Measurements from ENCODE around the gene PEPD. TPM values are rescaled to one million over a fixed set of nuclear protein-coding genes. Genes with fewer than 3 reads are reported as not detected.

PEPD gene
- total and polyA plus RNA-seq, 2 of the 4 experiments (the other 2 are of a cell fraction): 36.7 to 88.4 TPM

DNA sequence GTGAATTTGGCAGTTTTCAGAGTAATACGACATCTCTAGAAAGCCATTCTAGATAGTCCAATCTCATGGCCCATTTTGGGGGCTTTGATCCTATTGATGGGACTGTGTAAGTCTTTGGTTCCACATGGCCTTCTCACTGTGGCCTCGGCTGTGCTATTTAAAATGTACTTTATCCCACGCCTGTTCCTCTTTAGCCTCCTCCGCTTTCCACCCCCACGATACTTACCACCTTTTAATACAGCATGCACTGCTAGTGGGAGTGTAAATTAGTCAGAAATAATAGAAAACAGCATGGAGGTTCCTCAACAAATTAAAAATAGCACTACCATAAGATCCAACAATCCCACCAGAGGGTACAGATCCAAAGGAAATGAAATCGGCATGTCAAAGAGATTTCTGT lies 176.4 kb downstream of the PEPD start:
- Histone ChIP-seq H3K4me2 (ENCODE audit: low read depth, low read length) (no peak overlapping the region), H2BK15ac (ENCODE audit: low read depth, low read length) (no peak overlapping the region), H4K20me1 (ENCODE audit: insufficient read depth, low read length) (no peaks in the 10 kb centered on the region), H3K79me1 (ENCODE audit: low read depth in 1 of 2, low read length in 2 of 2) (no peaks in the 10 kb centered on the region), H2BK5ac (ENCODE audit: low read depth, low read length, poor library complexity, severe bottlenecking) (no peak overlapping the region), H3K56ac (ENCODE audit: extremely low read depth, insufficient read depth, low read length) (no peak overlapping the region), H3K9ac (ENCODE audit: low read depth, low read length) (no peak overlapping the region), H3K27me3 (ENCODE audit: control insufficient read depth, insufficient read depth, low read length) (peaks cover 6% of the 10 kb centered on the region), H3K18ac (ENCODE audit: low read depth, low read length) (no peak overlapping the region), H4K8ac (ENCODE audit: low read depth in 2 of 2, low read length in 2 of 2) (no peak overlapping the region), H2BK120ac (ENCODE audit: low read depth, low read length) (no peak overlapping the region), H3K4me1 (ENCODE audit: control insufficient read depth, insufficient read depth, low read length) (no peaks in the 10 kb centered on the region), H3K9me3 (ENCODE audit: control insufficient read depth, insufficient read depth, low read length) (no peaks in the 10 kb centered on the region), H3K27ac (ENCODE audit: insufficient read depth, low read length) (no peak overlapping the region), H3K23ac (ENCODE audit: low read depth, low read length) (no peak overlapping the region), H2AK5ac (ENCODE audit: low read depth, low read length) (no peak overlapping the region), H2AFZ (replicated peaks; ENCODE audit: low read length, poor library complexity) (no peak overlapping the region), H4K5ac (ENCODE audit: low read depth, low read length) (no peak overlapping the region), H3K14ac (replicated peaks; ENCODE audit: low read depth, low read length) (no peak overlapping the region), H4K91ac (ENCODE audit: insufficient read depth, low read depth, low read length) (no peak overlapping the region), H3K4me3 (ENCODE audit: insufficient read depth, low read depth, low read length) (no peak overlapping the region), H2AK9ac (replicated peaks; ENCODE audit: low read depth, low read length, poor library complexity) (no peak overlapping the region), H3K9me1 (ENCODE audit: insufficient read depth, low read length) (no peaks in the 10 kb centered on the region), H2BK20ac (ENCODE audit: low read depth, low read length) (no peak overlapping the region), H3K4ac (ENCODE audit: low read depth, low read length) (no peak overlapping the region), H3K36me3 (ENCODE audit: control insufficient read depth, insufficient read depth, low read length) (no peaks in the 10 kb centered on the region)
- no TSS peak for BruUV-seq (replicated peaks)
- TF ChIP-seq NFE2L2 (IDR thresholded peaks at IDR 0.05; ENCODE audit: low read depth, low read length): no peak
- TF ChIP-seq RFX5 (IDR thresholded peaks at IDR 0.05; ENCODE audit: low read depth, low read length): no peak
- no peak for TF ChIP-seq MAFK (IDR thresholded peaks at IDR 0.05; ENCODE audit: low read depth, low read length)
- TF ChIP-seq RCOR1 (IDR thresholded peaks at IDR 0.05; ENCODE audit: insufficient replicate concordance, low read length): no peak
- TF ChIP-seq BHLHE40 (IDR thresholded peaks at IDR 0.05; ENCODE audit: low read depth, low read length): no peak
- no peak for TF ChIP-seq CEBPB (IDR thresholded peaks at IDR 0.05; ENCODE audit: low read depth, low read length)
- TF ChIP-seq, protein P1, sequence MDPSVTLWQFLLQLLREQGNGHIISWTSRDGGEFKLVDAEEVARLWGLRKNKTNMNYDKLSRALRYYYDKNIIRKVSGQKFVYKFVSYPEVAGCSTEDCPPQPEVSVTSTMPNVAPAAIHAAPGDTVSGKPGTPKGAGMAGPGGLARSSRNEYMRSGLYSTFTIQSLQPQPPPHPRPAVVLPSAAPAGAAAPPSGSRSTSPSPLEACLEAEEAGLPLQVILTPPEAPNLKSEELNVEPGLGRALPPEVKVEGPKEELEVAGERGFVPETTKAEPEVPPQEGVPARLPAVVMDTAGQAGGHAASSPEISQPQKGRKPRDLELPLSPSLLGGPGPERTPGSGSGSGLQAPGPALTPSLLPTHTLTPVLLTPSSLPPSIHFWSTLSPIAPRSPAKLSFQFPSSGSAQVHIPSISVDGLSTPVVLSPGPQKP (IDR thresholded peaks at IDR 0.05; ENCODE audit: borderline replicate concordance, low read depth, low read length): no peak
- POLR2A ChIA-PET (ENCODE audit: unreplicated experiment): no interaction called here
- in situ Hi-C loops (cut with MboI; ENCODE audit: low sequenced_read_pairs): no loop called here
- ATAC-seq (ENCODE audit: low read depth) (no peak), DNase-seq (no peak)
- intact Hi-C loops (cut with micrococcal nuclease): no loop called here
- dilution Hi-C loops (cut with HindIII; ENCODE audit: low sequenced_read_pairs, unreplicated experiment): no loop called here
- no CpG with 5 or more reads among the region's 6 CpGs for WGBS, 2 experiments (ENCODE audit: extremely low coverage in 2 of 2, insufficient read length in 1 of 2)
- CTCF ChIA-PET: no interaction called here
